CMK (cell line): ENCODE results near the gene EFCAB7.

Experiments
- DNase-seq: peaks from one replicate; pipeline ENCODE4 v3.0.0-alpha.2; 2010; ENCODE audit warnings: low read depth

Gene EFCAB7

GRCh38 chr1:63522891-63523728 is at the start of gene EFCAB7, which contains the start of gene ITGB3BP:
TSS of gene EFCAB7 (plus strand) at chr1:63523525. CDS start at chr1:63525573, 2,048 bp downstream.
TSS of gene ITGB3BP (minus strand) at chr1:63523225. CDS start at chr1:63523133, 92 bp downstream.
- peak; percentile 66 for DNase-seq

- no peak for DNase-seq
Measured at GRCh38 chr1:63475761-63476160, 47.6 kb upstream of the EFCAB7 start.

- no peak for DNase-seq
Measured at GRCh38 chr1:63480057-63480456, 43.3 kb upstream of the EFCAB7 start.

- DNase-seq = no peak
Measured at GRCh38 chr1:63486629-63487028, 36.7 kb upstream of the EFCAB7 start.

- DNase-seq = no peak
Measured at GRCh38 chr1:63487336-63488065, 35.8 kb upstream of the EFCAB7 start.

- no peak for DNase-seq
Measured at GRCh38 chr1:63497577-63497976, 25.7 kb upstream of the EFCAB7 start.

GRCh38 chr1:63498106-63498505 is 25.2 kb upstream of the EFCAB7 start:
- DNase-seq = no peak

- no peak for DNase-seq
Measured at GRCh38 chr1:63501256-63501655, 22.1 kb upstream of the EFCAB7 start.

- DNase-seq = no peak
Measured at GRCh38 chr1:63506782-63507181, 16.5 kb upstream of the EFCAB7 start.

GRCh38 chr1:63509718-63510117 is 13.6 kb upstream of the EFCAB7 start:
- no peak for DNase-seq

GRCh38 chr1:63512584-63512983 is 10.7 kb upstream of the EFCAB7 start:
- DNase-seq = no peak

- DNase-seq = no peak
Measured at GRCh38 chr1:63516629-63517028, 6.7 kb upstream of the EFCAB7 start.

- no peak for DNase-seq
Measured at GRCh38 chr1:63523738-63524137, 413 bp downstream of the EFCAB7 start.

- DNase-seq = no peak
Measured at GRCh38 chr1:63524201-63524600, 876 bp downstream of the EFCAB7 start.

- DNase-seq = no peak
Measured at GRCh38 chr1:63532727-63533126, 9.4 kb downstream of the EFCAB7 start.

GRCh38 chr1:63533931-63534330 is 10.6 kb downstream of the EFCAB7 start:
- DNase-seq = no peak

- DNase-seq = no peak
Measured at GRCh38 chr1:63534406-63534805, 11.1 kb downstream of the EFCAB7 start.

- DNase-seq = no peak
Measured at GRCh38 chr1:63537006-63537405, 13.7 kb downstream of the EFCAB7 start.

- no peak for DNase-seq
Measured at GRCh38 chr1:63537940-63538339, 14.6 kb downstream of the EFCAB7 start.

- no peak for DNase-seq
Measured at GRCh38 chr1:63545780-63546179, 22.5 kb downstream of the EFCAB7 start.

GRCh38 chr1:63547621-63548294 is 24.4 kb downstream of the EFCAB7 start:
- DNase-seq = no peak

GRCh38 chr1:63548303-63548702 is 25.0 kb downstream of the EFCAB7 start:
- no peak for DNase-seq

GRCh38 chr1:63548877-63549276 is 25.6 kb downstream of the EFCAB7 start:
- DNase-seq = no peak
